GM19025 (cell line): ENCODE data around the gene PEX6.
A peak's percentile ranks its signal among the peaks of the same experiment; 100 is the strongest.

Source experiments
- ATAC-seq: cut with Tn5 transposase; IDR thresholded peaks from one replicate; pipeline ENCODE4 v1.9.1; 2021; ENCODE audit warnings: mild to moderate bottlenecking, low read depth, moderate library complexity; ENCODE audit not compliant: unreplicated experiment

The PEX6 gene

GRCh38 chr6:42978839-42979522 is at the start of gene PEX6:
TSS of gene PEX6 (minus strand) at chr6:42979181. CDS start at chr6:42979150, 31 bp downstream.
- ATAC-seq = peak; percentile 88

- ATAC-seq = no peak
Measured at GRCh38 chr6:43026365-43026764, 47.4 kb upstream of the PEX6 start.

- ATAC-seq = no peak
Measured at GRCh38 chr6:43024436-43024835, 45.5 kb upstream of the PEX6 start.

GRCh38 chr6:43021270-43022047 is 42.5 kb upstream of the PEX6 start, which contains the start of gene RRP36:
TSS of gene RRP36 (plus strand) at chr6:43021623. CDS start at chr6:43021655, 32 bp downstream.
- ATAC-seq = no peak

GRCh38 chr6:43020847-43021246 is 41.9 kb upstream of the PEX6 start:
- no peak for ATAC-seq

- ATAC-seq = no peak
Measured at GRCh38 chr6:43020052-43020705, 41.2 kb upstream of the PEX6 start.

- ATAC-seq = no peak
Measured at GRCh38 chr6:43019152-43019551, 40.2 kb upstream of the PEX6 start.

GRCh38 chr6:43016943-43017334 is 38.0 kb upstream of the PEX6 start:
- ATAC-seq = no peak

- no peak for ATAC-seq
Measured at GRCh38 chr6:43016176-43016942, 37.4 kb upstream of the PEX6 start.

- ATAC-seq = no peak
Measured at GRCh38 chr6:43014434-43014909, 35.5 kb upstream of the PEX6 start.

GRCh38 chr6:43013843-43014433 is 35.0 kb upstream of the PEX6 start, which contains the start of the genes KLHDC3 and MEA1:
TSS of gene KLHDC3 (plus strand) at chr6:43014249. CDS start at chr6:43017193, 2,944 bp downstream.
TSS of gene MEA1 (minus strand) at chr6:43013946. CDS start at chr6:43013813, 133 bp downstream.
- ATAC-seq = peak; percentile 92

- ATAC-seq = no peak
Measured at GRCh38 chr6:43013097-43013842, 34.3 kb upstream of the PEX6 start.

- ATAC-seq = no peak
Measured at GRCh38 chr6:43012364-43012763, 33.4 kb upstream of the PEX6 start.

- no peak for ATAC-seq
Measured at GRCh38 chr6:43011207-43011606, 32.2 kb upstream of the PEX6 start.

- no peak for ATAC-seq
Measured at GRCh38 chr6:43009124-43009523, 30.1 kb upstream of the PEX6 start.

- no peak for ATAC-seq
Measured at GRCh38 chr6:43007126-43007525, 28.1 kb upstream of the PEX6 start.

- no peak for ATAC-seq
Measured at GRCh38 chr6:43006251-43006650, 27.3 kb upstream of the PEX6 start.

GRCh38 chr6:43005844-43006243 is 26.9 kb upstream of the PEX6 start:
- no peak for ATAC-seq

GRCh38 chr6:43001843-43002242 is 22.9 kb upstream of the PEX6 start:
- no peak for ATAC-seq
